NT2/D1 (cell line): ENCODE results near the gene EPHB2.

ENCODE experiments used
- YY1 ChIP-seq: IDR thresholded peaks from 2 replicates; pipeline ENCODE4 v1.6.1; 2011; ENCODE audit not compliant: insufficient read length, insufficient read depth
- ZNF274 ChIP-seq: IDR thresholded peaks from 2 replicates; pipeline ENCODE4 v1.6.1; 2011; ENCODE audit warnings: mild to moderate bottlenecking, low read depth, low read length

DNA sequence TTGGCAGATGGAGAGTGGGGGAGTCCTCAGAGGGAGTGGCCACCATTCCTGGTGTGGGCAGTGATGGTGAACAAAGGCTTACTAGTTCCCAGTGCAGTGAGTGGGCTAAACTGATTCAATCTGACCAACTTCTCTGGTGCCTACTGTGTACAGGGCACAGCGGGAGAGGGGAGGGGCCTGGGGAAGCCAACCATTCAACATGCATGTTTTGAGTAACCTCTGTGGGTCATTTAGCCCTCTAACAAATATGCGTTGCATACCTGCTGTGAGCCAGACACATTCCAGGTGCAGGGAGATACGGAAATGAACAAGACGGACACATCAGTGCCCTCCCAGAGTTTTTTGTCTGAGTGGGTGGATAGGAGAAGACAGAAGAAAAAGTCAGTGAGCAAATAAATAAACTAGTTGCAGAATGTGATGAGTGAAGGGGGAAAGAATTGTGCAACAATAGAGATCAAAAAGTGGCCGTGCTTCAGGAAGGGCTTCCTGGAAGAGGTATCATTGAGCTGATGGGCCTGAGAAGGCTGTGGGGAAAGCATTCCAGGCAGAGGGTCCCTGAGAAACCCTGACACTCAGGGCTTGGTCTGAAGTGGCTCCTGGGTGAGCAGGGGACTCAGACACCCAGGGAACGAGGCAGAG lies 78.8 kb downstream of the EPHB2 start:
- TF ChIP-seq ZNF274 = no peak
- TF ChIP-seq YY1 = no peak
